Measurements from ENCODE around the gene NPM1.
"Not testable (repeated sequence)": the region's sequence is repeated elsewhere in the genome, so short reads cannot be mapped to it uniquely, and the experiment has no call there.

The NPM1 gene

DNA sequence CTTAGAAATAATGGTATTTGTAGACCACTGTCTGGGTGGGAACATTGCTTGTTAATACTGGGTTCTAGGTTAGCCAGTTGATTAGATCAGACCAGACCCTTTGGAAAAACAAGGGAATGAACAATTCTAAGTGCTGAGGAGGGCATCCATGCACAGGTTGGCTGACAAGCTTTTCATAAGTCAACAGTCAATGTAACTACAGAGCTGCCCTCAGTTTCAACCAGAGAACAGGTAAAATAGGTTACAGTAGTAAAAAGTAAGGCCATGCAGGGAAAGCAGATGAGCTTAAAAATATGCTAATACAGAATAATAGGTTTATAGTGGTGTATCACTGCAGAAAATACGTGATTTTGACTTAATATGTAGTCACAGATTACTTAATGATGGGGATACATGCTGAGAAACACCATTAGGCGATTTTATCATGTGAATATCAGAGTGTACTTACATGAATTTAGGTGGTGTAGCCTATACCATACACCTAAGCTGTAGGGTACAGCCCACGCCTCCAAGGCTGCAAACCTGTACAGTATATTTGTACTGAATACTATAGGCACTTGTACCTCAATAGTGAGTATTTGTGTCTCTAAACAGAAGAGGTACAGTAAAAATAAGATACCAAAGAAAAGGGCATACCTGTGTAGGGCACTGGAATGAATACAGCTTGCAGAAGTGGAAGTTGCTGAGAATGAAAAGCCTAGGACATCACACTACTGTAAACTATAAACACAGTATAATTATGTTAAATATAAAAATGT is 25.7 kb downstream of the NPM1 start:
- no peak for DNase-seq

DNA sequence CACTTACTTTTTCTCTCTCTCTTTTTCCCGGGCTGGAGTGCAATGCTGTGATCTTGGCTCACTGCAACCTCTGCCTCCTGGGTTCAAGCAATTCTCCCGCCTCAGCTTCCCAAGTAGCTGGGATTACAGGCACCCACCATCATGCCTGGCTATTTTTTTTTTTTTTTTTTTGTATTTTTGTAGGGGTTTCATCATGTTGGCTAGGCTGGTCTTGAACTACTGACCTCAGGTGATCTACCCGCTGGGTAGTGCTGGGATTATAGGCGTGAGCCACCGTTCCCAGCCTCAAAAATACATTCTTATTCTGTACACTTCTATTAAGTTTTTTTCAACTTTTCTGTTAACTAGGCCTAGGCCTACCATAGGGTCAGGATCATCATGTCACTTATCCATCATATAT is 26.3 kb downstream of the NPM1 start:
- DNase-seq, result not testable (repeated sequence)

DNA sequence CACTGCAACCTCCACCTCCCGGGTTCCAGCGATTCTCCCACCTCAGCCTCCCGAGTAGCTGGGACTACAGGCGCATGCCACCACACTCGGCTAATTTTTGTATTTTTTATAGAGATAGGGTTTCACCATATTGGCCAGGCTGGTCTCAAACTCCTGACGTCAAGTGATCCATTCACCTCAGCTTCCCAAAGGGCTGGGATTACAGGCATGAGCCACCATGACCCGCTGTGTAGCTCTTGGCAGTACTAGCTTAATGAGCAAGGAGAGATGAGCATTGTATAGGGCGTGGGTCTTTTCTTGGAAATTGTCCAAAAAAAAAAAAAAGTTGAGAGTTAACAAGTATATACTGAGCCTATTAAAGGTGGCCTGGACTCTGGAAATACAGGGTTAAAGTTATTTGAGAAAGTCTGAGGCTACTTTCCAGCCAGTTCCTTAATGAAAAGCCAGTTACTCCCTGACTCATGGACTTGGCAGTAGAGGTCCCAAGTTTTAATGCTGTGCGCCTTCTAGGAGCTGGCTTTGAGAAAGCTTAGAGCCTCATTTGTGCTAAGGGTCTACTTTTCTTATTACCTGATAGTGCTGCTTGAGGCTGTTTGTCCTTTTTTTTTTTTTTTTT is 27.6 kb downstream of the NPM1 start:
- no peak for DNase-seq

DNA sequence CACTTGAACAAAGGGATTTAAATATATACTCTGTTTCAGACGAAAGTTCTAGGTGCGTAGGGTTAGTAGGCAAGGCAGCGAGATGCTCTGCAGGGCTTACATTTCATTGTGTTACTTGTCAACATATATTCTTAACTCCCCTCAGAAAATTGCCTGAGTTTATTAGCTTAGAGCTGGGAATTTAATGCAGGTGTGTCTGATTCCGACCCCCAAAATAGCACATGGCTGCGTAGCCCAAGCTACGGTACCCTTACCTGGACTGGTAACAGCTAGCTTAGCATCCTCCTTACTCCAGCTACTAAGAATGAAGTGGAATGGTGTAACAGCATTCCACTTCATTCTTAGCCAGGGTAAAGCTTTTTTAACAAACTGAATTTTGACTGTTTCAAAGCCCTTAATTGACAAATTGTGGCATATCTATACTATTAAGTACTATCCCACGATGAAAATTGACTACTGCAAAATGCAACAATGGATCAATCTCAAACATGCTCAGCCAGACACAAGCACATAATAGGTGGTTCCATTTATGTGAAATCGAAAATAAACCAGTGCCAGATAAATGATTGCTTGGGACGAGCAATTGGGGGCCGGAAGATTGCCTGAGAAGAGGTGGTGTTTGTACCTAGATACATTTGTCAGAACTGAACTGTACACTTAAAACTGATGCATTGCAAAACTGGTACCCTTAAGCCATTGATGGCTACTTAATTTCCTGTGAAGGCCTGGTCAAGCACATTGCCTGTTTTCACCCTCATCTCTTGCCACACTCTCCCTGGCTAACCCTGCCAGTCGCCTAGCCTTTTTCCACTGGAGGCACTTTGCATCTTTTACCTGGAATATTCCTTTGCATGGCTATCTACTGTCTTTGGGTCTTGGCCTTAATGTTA is 28.8 kb downstream of the NPM1 start:
- DNase-seq, result no peak

DNA sequence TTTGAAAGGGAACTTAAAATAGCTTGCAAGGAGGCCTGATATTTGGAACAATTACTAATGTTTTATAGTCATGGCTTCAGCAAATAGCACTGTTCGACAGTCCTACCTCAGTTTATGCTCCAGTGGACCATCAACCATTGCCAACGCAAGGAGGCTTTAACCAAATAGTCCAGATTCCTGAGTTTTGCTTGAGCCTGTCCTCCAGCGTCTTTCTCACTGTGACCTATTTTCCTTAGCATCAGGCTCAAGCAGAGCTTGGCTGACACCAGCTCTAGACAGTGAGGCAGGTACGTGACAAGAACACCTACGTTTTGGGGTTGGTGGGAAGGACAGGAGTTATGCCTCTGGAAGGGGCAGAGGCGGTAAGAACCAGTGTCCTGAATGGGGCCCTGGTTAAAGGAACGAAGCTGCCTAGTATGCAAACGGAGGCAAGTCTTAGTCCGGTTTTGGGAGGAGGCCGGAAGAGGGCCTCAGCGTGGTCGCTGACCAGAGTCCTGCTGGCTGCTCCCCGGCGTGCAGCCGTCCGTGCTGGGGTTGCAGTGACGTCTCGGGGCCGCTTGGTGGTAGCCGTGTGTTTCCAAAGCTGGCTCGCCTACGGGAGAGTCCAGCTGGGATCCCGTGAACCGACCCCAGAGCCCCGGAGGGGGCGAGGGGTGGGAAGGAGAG is 30.8 kb downstream of the NPM1 start:
- DNase-seq, result peak; percentile 24 to 27

- DNase-seq, result no peak
Observed at GRCh38 chr5:171418982-171419687, 31.5 kb downstream of the NPM1 start, which contains the start of gene FGF18. Gene FGF18, plus strand, starts transcription at chr5:171419647. Its CDS starts 553 bp downstream, at chr5:171420200.

DNA sequence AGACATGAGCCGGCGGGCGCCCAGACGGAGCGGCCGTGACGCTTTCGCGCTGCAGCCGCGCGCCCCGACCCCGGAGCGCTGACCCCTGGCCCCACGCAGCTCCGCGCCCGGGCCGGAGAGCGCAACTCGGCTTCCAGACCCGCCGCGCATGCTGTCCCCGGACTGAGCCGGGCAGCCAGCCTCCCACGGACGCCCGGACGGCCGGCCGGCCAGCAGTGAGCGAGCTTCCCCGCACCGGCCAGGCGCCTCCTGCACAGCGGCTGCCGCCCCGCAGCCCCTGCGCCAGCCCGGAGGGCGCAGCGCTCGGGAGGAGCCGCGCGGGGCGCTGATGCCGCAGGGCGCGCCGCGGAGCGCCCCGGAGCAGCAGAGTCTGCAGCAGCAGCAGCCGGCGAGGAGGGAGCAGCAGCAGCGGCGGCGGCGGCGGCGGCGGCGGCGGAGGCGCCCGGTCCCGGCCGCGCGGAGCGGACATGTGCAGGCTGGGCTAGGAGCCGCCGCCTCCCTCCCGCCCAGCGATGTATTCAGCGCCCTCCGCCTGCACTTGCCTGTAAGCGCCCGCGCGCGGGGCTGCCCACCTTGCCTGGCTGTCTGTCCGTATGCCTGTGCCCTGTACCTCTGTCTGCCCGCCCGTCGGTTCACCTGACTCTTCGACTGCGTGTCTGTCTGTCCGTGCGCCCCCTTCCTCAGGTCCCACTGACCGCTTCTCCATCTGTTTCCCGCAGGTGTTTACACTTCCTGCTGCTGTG is 32.2 kb downstream of the NPM1 start:
- DNase-seq, result no peak

DNA sequence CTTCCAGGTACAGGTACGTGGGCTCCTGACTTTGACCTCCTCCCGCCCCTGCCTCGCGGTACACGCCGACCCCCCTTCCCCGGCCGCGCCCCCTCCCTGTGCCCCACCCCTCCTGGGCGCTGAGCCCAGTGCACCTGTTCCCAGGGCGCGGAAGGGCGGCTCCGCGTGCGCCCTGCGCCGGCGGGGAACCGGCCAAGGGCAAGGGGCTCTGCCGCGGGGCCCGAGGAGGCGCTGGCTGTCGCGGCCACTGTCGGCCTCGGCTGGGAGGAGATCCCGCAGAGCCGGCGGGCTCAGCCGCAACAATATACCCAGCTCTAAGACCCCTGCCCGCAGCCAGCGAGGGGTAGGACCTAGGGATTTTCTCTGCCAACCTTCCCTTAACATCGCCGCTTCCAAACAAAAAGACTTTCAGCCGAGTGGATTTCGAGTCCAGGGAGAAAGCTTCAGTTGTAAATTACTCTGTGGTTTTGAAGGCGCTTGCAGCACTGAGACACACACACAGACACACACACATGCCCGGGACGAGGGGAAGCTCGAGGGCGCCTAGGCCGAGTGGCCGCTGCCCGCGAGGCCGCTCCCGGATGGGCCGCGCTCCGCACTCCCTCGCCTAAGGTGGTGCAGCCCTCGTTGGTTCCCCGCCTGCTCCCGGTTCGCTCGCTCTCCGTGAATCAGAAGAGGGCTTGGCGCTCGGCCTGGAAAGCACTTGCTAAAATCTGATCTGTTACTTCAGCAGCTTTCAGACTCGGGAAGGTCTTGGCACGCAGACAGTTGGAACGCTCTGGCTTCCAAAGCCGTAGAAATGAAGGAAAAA is 33.0 kb downstream of the NPM1 start:
- no peak for DNase-seq

DNA sequence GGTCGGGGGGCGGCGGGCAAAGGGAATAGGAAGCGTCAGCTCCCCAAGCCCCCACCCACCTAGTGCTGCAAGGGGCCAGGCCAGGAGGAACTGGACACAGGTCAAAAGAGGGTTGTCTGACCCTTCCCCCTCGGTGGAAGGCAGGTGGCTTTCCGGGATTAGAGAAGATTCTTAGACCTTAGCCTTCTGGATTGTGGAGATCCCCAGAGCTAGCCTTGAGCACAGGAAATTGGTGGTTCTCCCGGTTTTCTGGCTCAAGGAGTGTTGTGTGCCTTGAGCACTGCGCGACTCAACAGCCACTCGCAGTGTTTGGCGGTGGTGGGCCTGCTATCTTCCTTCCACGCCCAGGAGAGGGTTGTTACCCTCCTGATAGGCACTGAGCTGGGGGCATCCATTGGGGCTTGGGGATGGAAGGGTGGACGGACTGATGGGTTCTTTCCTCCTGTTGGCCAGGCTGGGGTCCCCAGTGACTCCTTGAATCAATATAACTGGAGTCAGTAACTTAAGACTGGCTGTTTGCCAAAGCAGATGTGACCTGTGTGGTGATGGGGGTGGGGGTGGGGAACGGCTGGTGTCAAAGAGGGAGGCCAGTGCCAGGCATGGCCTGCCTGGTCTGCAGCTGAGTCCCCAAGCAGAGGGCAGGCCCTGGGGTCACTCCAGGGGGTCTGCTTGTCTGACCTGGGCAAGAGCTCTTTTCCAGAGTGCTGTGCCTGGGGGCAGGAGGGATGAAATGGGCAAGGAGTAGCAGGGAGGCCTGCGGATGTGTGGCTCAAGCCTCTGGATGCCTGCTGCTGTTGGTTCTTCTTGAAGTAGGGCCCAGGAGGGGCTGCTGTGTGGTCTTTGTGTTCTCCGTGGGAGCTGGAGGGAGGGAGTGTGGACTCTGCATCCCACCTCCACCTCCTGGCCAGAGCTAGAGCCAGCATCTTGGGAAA is 33.9 kb downstream of the NPM1 start:
- no peak for DNase-seq

DNA sequence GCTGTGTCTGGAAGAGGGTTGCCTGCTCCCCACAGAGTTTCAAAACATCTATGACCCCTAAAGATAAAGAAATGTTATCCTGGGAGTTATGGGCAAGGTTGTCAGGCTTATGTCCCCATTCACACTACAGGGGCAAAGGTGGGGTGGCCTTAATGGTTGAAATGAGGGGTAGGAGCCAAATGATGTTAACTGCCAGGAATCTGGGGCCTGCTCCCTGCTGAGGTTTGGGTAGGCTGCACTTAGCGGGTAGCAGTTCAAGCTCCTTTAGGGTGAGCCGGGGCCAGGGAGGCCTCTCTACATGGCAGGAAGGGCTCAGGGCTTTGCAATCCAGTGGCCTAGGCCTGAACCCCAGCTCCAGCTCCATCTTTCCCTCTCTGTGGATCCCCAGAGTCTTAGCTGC is 34.8 kb downstream of the NPM1 start:
- no peak for DNase-seq

DNA sequence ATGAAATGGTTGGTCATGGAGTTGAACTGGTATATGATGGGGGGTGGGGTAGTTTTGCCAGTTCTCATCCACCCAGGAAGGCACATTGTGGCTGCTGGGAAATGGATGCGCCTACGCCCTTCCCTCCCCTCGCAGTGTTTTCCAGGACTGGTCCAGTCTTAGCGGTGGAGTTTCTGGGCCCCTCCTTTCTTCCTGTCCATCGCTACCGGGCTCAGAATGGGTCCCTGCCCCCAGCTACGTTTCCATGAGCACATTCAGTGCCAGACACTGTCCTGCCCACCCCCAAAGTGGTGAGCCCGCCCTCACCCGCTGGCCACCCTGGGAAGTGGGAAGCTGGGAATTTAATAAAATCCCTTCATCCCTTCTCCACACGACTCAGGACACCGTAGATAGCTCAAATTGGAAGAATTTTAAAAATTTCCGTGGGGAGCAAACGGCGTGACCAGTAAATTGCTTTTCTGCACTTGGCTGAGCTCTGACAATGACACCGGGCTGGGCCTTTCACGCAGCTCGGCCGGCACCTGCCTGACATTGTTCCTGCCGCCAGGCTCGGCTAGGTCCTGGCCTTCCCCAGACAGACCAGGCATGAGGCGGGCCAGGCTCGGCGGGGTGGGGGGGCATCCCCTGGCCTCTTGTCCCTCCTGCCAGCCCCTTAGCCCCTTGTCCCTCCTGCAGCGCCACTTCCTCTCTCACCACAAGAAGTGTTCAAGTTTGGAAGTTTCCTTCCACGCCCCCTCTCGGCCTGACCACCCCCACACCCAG is 35.4 kb downstream of the NPM1 start:
- DNase-seq, result no peak

GRCh38 chr5:171424726-171425125 is 37.1 kb downstream of the NPM1 start:
- no peak for DNase-seq

DNA sequence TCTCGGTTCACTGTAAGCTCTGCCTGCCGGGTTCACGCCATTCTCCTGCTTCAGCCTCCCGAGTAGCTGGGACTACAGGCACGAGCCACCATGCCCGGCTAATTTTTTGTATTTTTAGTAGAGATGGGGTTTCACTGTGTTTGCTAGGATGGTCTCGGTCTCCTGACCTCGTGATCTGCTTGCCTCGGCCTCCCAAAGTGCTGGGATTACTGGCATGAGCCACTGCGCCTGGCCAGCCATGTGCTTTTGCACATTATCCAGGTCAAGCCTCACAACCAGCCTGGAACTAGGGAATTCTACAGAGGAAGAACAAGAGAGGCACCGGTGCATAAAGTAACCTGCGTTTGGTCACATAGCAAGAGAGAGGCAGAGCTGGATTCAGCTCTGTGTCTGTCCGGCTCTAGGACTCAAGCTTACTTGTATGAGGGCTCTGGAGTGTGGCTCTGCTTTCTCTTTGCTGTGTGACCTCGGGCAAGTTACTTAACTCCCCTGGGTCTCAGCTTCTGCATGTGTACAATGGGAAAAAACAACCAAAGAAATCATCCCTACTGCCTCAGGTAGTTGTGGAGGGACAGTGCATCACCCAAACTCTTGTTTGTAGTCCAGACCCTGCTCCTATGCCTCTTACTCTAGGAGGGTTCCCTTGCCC is 38.1 kb downstream of the NPM1 start:
- DNase-seq, result no peak

GRCh38 chr5:171426266-171426665 is 38.6 kb downstream of the NPM1 start:
- DNase-seq, result no peak

DNA sequence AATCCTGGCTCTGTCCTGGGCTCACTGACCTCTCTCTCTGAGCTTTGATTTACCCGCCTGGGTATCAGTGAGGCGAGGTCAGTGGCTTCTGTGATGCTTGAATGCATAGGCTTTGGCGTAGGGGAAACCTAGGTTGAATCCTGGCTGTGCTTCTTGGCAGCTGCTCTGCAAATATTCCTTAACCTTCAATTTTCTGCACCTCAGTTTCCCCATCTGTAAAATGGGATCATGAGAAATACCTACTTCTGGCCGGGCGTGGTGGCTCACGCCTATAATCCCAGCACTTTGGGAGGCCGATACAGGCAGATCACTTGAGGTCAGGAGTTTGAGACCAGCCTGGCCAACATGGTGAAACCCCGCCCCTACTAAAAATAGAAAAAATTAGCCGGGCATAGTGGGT is 39.0 kb downstream of the NPM1 start:
- DNase-seq, result no peak

DNA sequence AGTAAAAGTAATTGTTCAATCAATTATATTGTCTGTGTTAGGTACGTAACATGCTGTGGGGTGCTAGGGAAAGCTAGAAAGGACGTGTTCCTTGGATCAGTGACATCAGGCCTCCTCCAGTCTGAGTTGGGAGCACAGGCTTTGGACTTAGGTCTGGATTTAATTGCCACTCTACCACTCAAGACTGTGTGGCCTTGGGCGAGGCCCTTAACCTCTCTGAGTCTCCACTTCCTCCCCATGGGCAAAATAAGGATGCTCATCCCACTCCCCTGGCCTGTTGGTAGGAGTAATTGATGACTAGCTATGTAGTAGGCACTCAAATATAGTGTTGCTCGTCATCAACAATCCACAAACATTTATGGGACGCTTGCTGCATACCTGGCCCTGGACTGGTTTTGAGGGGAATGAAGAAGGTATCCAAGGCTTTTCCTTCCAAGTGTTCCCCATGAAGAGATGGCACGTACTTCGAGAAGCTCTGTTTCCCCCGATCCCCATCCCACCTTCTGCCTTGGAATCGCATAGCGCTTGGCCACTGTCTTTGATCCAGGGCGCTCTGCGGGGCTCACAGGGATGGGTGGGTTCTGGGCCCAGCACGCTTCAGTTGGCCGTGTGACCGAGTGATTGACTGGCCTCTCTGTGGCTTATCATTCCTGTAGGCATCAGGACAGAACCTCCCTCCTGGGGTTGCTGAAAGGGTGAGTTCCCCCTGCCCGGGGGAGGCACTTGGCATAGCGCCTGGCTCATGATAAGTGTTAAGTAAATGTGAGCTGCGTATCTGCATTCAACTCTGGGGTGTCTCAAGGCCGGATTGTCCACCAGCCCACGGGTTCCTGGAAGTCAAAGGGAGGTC is 39.9 kb downstream of the NPM1 start:
- no peak for DNase-seq

DNA sequence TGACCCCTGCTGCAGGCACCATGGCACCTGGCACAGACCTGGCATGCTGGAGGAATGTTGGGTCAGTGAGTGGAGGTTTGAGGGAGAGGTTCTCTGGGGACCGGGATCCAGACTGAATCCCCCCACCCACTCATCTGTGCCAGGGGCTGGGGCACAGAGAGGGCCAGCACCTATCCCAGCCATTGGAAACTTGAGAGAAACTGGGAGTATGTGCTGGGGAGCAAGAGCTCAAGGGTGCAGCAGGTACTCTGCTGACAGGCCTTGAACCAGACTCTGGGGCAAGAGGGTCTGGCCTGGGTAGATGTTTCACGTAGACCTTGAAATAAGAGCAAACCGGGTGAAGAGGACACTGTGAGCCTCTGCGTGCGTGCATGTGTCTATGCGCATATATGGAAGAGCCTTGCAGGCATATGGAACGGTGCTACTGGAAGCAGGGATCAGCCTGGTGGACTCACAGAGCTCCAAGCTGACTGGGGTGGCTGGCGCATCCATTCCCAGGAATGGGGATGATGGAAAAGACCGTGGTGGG is 40.6 kb downstream of the NPM1 start:
- no peak for DNase-seq
